IPS-20b (cell line): ENCODE data around the gene TSPAN31.

Experiments used
- H3K27ac ChIP-seq: one replicate; pipeline ENCODE4 v1.5.1; 2013; ENCODE audit warnings: low read length
- H3K27me3 ChIP-seq: 2 replicates; pipeline ENCODE4 v1.6.1; 2013; ENCODE audit warnings: mild to moderate bottlenecking, low read length, inconsistent platforms; ENCODE audit not compliant: insufficient read depth
- H3K36me3 ChIP-seq: 2 replicates; pipeline ENCODE4 v1.6.1; 2013; ENCODE audit warnings: low read depth, mild to moderate bottlenecking, inconsistent platforms, low read length, moderate library complexity; ENCODE audit not compliant: insufficient read depth
- H3K4me1 ChIP-seq: 2 replicates; pipeline ENCODE4 v1.6.1; 2013; ENCODE audit warnings: mild to moderate bottlenecking, control low read depth, inconsistent platforms, low read length, moderate library complexity; ENCODE audit not compliant: insufficient read depth
- H3K4me3 ChIP-seq: 2 replicates; pipeline ENCODE4 v1.5.1; 2013; ENCODE audit warnings: mild to moderate bottlenecking, low read length, inconsistent platforms
- H3K9ac ChIP-seq: 2 replicates; pipeline ENCODE4 v1.6.1; 2013; ENCODE audit warnings: low read depth, mild to moderate bottlenecking, inconsistent platforms, low read length, moderate library complexity
- H3K9me3 ChIP-seq: 2 replicates; pipeline ENCODE4 v1.6.1; 2013; ENCODE audit warnings: mild to moderate bottlenecking, low read depth, low read length, inconsistent platforms; ENCODE audit not compliant: insufficient read depth

Gene TSPAN31

DNA sequence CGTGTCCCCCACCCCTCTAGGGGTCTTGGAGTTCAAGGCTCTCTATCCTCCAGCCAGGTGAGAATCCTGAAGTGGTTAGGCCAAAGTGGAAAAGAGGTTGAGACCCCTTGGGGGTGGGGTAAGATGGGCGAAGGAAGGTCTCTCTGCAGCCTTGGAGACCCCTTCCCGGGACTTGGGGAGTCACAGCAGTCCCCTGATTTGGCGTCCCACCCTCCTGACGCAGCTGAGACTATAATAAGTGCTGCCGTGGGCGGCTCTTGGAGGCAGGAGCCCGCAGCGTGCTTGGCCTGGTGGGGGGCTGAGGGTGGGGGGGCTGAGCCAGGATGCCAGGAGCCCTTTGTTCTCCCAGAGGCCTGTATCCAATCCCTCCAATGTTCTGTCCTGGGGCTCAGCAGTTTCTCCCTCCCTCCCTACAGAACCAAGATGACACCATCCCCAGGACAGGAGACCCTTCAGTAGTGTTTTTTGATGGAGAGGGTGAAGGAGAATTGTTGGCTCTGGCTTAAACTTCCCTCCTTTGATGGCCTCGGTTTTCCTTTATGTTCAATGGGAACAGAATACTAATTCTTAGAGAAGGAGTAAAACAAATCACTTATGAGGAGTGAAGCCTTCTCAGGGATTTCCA is 4.8 kb upstream of the TSPAN31 start:
- Histone ChIP-seq H3K4me3 (no peak overlapping the region), H3K9ac (no peak overlapping the region), H3K27me3 (peaks cover 91% of the 10 kb centered on the region), H3K9me3 (no peaks in the 10 kb centered on the region), H3K36me3 (no peaks in the 10 kb centered on the region), H3K27ac (no peak overlapping the region), H3K4me1 (peaks cover 3% of the 10 kb centered on the region; the same call in 1 of the 2 replicates)

GRCh38 chr12:57740656-57741412 is 4.0 kb upstream of the TSPAN31 start:
- Histone ChIP-seq H3K9me3 (no peaks in the 10 kb centered on the region), H3K36me3 (no peaks in the 10 kb centered on the region), H3K4me3 (no peak overlapping the region), H3K4me1 (peaks cover 3% of the 10 kb centered on the region; the same call in 1 of the 2 replicates), H3K27me3 (peaks cover 83% of the 10 kb centered on the region), H3K9ac (no peak overlapping the region), H3K27ac (no peak overlapping the region)

GRCh38 chr12:57741413-57741789 is 3.4 kb upstream of the TSPAN31 start:
- Histone ChIP-seq H3K9ac (no peak overlapping the region), H3K36me3 (peaks cover 4% of the 10 kb centered on the region), H3K27ac (no peak overlapping the region), H3K9me3 (no peaks in the 10 kb centered on the region), H3K4me1 (peaks cover 3% of the 10 kb centered on the region; the same call in 1 of the 2 replicates), H3K4me3 (no peak overlapping the region), H3K27me3 (peaks cover 78% of the 10 kb centered on the region)

DNA sequence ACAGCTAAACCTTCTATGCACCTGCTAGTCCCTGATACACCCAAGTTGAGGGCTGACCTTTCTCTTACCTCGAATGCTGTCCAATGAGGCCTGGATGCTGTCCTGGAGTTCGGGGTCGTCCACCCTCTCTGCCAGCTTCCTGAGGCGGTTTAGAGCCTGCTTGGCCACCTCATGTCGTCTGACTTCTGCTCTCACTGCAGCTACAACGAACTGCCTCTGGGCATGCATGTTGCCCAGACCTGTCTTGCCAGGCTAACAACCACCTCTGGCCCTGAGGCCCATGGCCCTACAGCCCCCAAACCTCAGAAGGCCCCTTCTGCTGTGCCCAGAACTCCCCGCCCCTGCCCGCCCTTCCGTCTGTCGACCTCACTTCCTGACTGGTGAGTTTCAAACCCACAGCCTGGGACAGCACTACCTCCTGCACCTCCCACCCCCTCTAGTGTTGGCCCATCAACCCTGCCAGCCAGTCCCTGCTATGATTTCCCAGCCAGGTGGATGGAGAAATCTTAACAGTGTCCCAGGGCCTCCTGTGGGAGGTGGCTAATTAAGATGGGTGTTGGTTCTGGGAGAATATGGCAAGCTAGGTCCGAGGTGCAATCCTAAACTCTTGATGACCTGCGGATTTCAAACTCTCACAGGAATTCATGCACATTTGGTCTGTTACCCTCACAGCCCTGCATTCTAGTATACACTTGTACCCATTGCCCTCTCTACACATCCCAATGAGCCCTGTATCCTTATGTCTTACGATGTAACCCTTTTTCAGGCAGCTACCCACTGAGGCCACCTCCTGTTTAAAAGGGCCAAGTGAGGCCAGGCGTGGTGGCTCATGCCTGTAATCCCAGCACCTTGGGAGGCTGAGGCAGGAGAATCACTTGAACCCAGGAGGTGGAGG is 2.7 kb upstream of the TSPAN31 start:
- H3K4me1 ChIP-seq = no peaks in the 10 kb centered on the region; the same call in 1 of the 2 replicates
- H3K9ac ChIP-seq = no peak overlapping the region
- peaks cover 11% of the 10 kb centered on the region for H3K36me3 ChIP-seq
- H3K27ac ChIP-seq = no peak overlapping the region
- H3K9me3 ChIP-seq = no peaks in the 10 kb centered on the region
- H3K27me3 ChIP-seq = peaks cover 71% of the 10 kb centered on the region
- no peak overlapping the region for H3K4me3 ChIP-seq

DNA sequence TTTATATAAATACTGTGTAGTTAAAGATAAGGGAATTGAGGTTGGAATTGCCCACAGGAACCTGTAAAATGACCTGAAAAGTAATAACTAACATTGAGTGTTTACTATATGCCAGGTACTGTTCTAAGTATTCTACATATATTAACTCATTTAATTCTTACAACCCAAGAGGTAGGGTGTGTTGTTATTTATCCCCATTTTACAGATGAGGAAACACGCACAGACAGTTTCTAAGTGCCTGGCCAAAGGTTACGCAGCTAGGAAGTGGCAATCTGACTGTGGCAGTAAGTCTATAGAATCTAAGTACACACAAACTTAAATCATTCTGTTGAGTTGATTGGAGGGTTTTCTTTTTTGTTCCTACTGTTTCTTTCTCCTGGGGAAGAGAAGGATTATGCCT is 1.1 kb upstream of the TSPAN31 start:
- H3K4me1 ChIP-seq = no peaks in the 10 kb centered on the region; the same call in 1 of the 2 replicates
- H3K27ac ChIP-seq = no peak overlapping the region
- H3K9me3 ChIP-seq = no peaks in the 10 kb centered on the region
- no peak overlapping the region for H3K4me3 ChIP-seq
- peaks cover 54% of the 10 kb centered on the region for H3K27me3 ChIP-seq
- H3K36me3 ChIP-seq = peaks cover 27% of the 10 kb centered on the region
- no peak overlapping the region for H3K9ac ChIP-seq

DNA sequence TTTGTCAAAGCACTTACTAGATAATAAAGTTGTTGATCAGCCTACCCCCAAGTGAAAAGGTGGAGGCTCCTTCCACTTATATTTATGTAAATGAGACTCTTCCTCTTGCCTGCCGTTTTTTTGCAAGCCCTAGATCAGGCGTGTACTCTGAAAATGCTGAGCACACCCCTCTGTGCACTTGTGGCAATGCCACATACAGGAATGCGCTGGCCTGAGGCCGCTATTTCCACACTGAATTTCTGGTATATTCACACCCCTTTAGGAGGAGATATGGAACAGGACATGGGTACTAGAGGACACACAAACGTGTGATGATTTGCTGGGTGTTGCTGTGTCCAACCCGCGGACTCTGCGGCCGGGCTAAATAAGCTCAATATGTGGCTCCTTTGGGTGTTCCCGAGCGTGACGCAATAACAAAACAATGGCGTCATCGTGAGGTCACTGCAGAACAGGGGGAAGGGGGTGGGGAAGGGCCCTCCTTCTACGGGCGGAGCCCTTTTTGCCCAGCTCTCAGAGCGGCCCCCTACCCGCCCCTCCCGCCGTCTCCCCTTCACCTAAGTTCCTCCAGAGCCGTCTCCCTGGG is 554 bp upstream of the TSPAN31 start:
- H3K27me3 ChIP-seq = peaks cover 49% of the 10 kb centered on the region
- peak overlapping the region; percentile 88 for H3K4me3 ChIP-seq
- peaks cover 32% of the 10 kb centered on the region for H3K36me3 ChIP-seq
- H3K27ac ChIP-seq = peak overlapping the region; percentile 91
- no peaks in the 10 kb centered on the region for H3K9me3 ChIP-seq
- no peaks in the 10 kb centered on the region; the same call in 1 of the 2 replicates for H3K4me1 ChIP-seq
- H3K9ac ChIP-seq = peak overlapping the region; percentile 92; the same call in 1 of the 2 replicates

DNA sequence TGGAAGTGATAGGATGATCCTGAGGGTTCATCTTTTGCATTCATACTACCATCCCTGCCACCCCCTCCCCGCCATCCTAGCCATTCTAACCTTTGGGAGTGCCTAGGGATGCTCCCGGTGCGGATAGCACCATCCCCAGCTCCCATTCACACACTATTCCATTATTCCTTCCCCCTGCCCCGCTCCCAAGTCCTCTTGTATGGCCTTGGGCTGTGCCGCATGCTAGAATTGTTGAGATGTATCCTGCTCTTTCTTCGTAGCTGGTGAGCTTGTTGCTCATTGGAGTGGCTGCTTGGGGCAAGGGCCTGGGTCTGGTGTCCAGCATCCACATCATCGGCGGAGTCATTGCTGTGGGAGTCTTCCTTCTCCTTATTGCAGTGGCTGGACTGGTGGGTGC is 644 bp downstream of the TSPAN31 start:
- H3K9ac ChIP-seq = peak overlapping the region; percentile 92
- H3K4me1 ChIP-seq = no peaks in the 10 kb centered on the region
- peaks cover 44% of the 10 kb centered on the region for H3K36me3 ChIP-seq
- peak overlapping the region; percentile 91 for H3K27ac ChIP-seq
- no peaks in the 10 kb centered on the region for H3K9me3 ChIP-seq
- peak overlapping the region; percentile 88 for H3K4me3 ChIP-seq
- H3K27me3 ChIP-seq = peaks cover 37% of the 10 kb centered on the region

GRCh38 chr12:57746025-57746424 is 1.2 kb downstream of the TSPAN31 start:
- Histone ChIP-seq H3K36me3 (peaks cover 49% of the 10 kb centered on the region), H3K4me3 (peak overlapping the region; percentile 88; the same call in 1 of the 2 replicates), H3K4me1 (peaks cover 2% of the 10 kb centered on the region; the same call in 1 of the 2 replicates), H3K9ac (no peak overlapping the region), H3K9me3 (no peaks in the 10 kb centered on the region), H3K27me3 (peaks cover 31% of the 10 kb centered on the region), H3K27ac (no peak overlapping the region)

DNA sequence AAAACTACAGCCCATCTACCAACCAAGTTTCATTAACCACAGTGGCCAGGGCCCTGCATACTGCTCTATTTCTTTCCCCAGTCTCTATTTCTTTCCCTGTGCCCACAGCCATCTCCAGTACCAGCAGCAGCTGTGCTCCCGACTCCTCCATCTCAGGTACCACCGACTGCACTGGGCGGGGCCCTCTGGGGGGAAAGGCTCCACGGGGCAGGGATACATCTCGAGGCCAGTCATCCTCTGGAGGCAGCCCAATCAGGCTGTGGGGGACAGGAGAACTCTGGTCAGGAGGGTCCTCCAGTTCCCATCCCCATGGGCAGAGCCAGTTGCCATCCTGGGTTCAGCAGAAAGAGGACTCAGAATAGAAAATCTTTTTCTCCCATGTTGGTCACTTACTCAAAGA is 4.2 kb downstream of the TSPAN31 start:
- H3K27me3 ChIP-seq = peaks cover 13% of the 10 kb centered on the region
- peaks cover 15% of the 10 kb centered on the region for H3K4me1 ChIP-seq
- H3K27ac ChIP-seq = no peak overlapping the region
- no peaks in the 10 kb centered on the region for H3K9me3 ChIP-seq
- H3K9ac ChIP-seq = no peak overlapping the region
- H3K4me3 ChIP-seq = no peak overlapping the region
- H3K36me3 ChIP-seq = peaks cover 49% of the 10 kb centered on the region

- Histone ChIP-seq H3K9me3 (no peaks in the 10 kb centered on the region), H3K4me1 (peaks cover 17% of the 10 kb centered on the region), H3K4me3 (peak overlapping the region; percentile 99), H3K27ac (no peak overlapping the region), H3K36me3 (peaks cover 49% of the 10 kb centered on the region), H3K9ac (peak overlapping the region; percentile 99), H3K27me3 (peaks cover 24% of the 10 kb centered on the region)
Observed at GRCh38 chr12:57750561-57751431, 6.0 kb downstream of the TSPAN31 start.
